ENCODE measurements around the gene CARD19.

The CARD19 gene

GRCh38 chr9:93084471-93084881 lies 11.5 kb upstream of the CARD19 start:
- H3K4me3 ChIP-seq (ENCODE audit: low read length), result no peak overlapping the region
- H3K4me1 ChIP-seq (ENCODE audit: control insufficient read depth, insufficient read depth, low read length), result peaks cover 8% of the 10 kb centered on the region
- no peaks in the 10 kb centered on the region for H3K9me3 ChIP-seq (ENCODE audit: control insufficient read depth, low read length)
- no peaks in the 10 kb centered on the region for H3K36me3 ChIP-seq (ENCODE audit: control insufficient read depth, insufficient read depth, low read length)
- H3K9ac ChIP-seq (ENCODE audit: low read length), result no peak overlapping the region
- H3K27me3 ChIP-seq (ENCODE audit: control insufficient read depth, insufficient read depth, low read length), result no peaks in the 10 kb centered on the region

GRCh38 chr9:93085676-93086075 lies 10.3 kb upstream of the CARD19 start:
- H3K9me3 ChIP-seq (ENCODE audit: control insufficient read depth, low read length), result no peaks in the 10 kb centered on the region
- H3K4me1 ChIP-seq (ENCODE audit: control insufficient read depth, insufficient read depth, low read length), result peaks cover 8% of the 10 kb centered on the region
- no peaks in the 10 kb centered on the region for H3K36me3 ChIP-seq (ENCODE audit: control insufficient read depth, insufficient read depth, low read length)
- H3K27me3 ChIP-seq (ENCODE audit: control insufficient read depth, insufficient read depth, low read length), result no peaks in the 10 kb centered on the region
- H3K9ac ChIP-seq (ENCODE audit: low read length), result no peak overlapping the region
- no peak overlapping the region for H3K4me3 ChIP-seq (ENCODE audit: low read length)

GRCh38 chr9:93086447-93087224 lies 9.4 kb upstream of the CARD19 start:
- H3K36me3 ChIP-seq (ENCODE audit: control insufficient read depth, insufficient read depth, low read length), result no peaks in the 10 kb centered on the region
- H3K27me3 ChIP-seq (ENCODE audit: control insufficient read depth, insufficient read depth, low read length), result no peaks in the 10 kb centered on the region
- H3K4me3 ChIP-seq (ENCODE audit: low read length), result no peak overlapping the region
- H3K4me1 ChIP-seq (ENCODE audit: control insufficient read depth, insufficient read depth, low read length), result peaks cover 8% of the 10 kb centered on the region
- H3K9ac ChIP-seq (ENCODE audit: low read length), result no peak overlapping the region
- no peaks in the 10 kb centered on the region for H3K9me3 ChIP-seq (ENCODE audit: control insufficient read depth, low read length)

GRCh38 chr9:93087971-93088655 lies 7.9 kb upstream of the CARD19 start:
- Histone ChIP-seq H3K4me1 (ENCODE audit: control insufficient read depth, insufficient read depth, low read length) (peaks cover 10% of the 10 kb centered on the region), H3K4me3 (ENCODE audit: low read length) (no peak overlapping the region), H3K9ac (ENCODE audit: low read length) (no peak overlapping the region), H3K9me3 (ENCODE audit: control insufficient read depth, low read length) (no peaks in the 10 kb centered on the region), H3K27me3 (ENCODE audit: control insufficient read depth, insufficient read depth, low read length) (no peaks in the 10 kb centered on the region), H3K36me3 (ENCODE audit: control insufficient read depth, insufficient read depth, low read length) (no peaks in the 10 kb centered on the region)

GRCh38 chr9:93088656-93089015 lies 7.4 kb upstream of the CARD19 start:
- no peaks in the 10 kb centered on the region for H3K36me3 ChIP-seq (ENCODE audit: control insufficient read depth, insufficient read depth, low read length)
- H3K9ac ChIP-seq (ENCODE audit: low read length), result no peak overlapping the region
- H3K4me1 ChIP-seq (ENCODE audit: control insufficient read depth, insufficient read depth, low read length), result peaks cover 15% of the 10 kb centered on the region
- no peaks in the 10 kb centered on the region for H3K27me3 ChIP-seq (ENCODE audit: control insufficient read depth, insufficient read depth, low read length)
- H3K4me3 ChIP-seq (ENCODE audit: low read length), result no peak overlapping the region
- no peaks in the 10 kb centered on the region for H3K9me3 ChIP-seq (ENCODE audit: control insufficient read depth, low read length)

GRCh38 chr9:93089024-93089423 lies 7.0 kb upstream of the CARD19 start:
- Histone ChIP-seq H3K9me3 (ENCODE audit: control insufficient read depth, low read length) (no peaks in the 10 kb centered on the region), H3K27me3 (ENCODE audit: control insufficient read depth, insufficient read depth, low read length) (no peaks in the 10 kb centered on the region), H3K9ac (ENCODE audit: low read length) (no peak overlapping the region), H3K36me3 (ENCODE audit: control insufficient read depth, insufficient read depth, low read length) (no peaks in the 10 kb centered on the region), H3K4me1 (ENCODE audit: control insufficient read depth, insufficient read depth, low read length) (peaks cover 19% of the 10 kb centered on the region), H3K4me3 (ENCODE audit: low read length) (no peak overlapping the region)

GRCh38 chr9:93089481-93089991 lies 6.5 kb upstream of the CARD19 start:
- Histone ChIP-seq H3K9me3 (ENCODE audit: control insufficient read depth, low read length) (no peaks in the 10 kb centered on the region), H3K27me3 (ENCODE audit: control insufficient read depth, insufficient read depth, low read length) (no peaks in the 10 kb centered on the region), H3K36me3 (ENCODE audit: control insufficient read depth, insufficient read depth, low read length) (no peaks in the 10 kb centered on the region), H3K4me1 (ENCODE audit: control insufficient read depth, insufficient read depth, low read length) (peaks cover 21% of the 10 kb centered on the region), H3K4me3 (ENCODE audit: low read length) (no peak overlapping the region), H3K9ac (ENCODE audit: low read length) (no peak overlapping the region)

GRCh38 chr9:93090091-93090655 lies 5.8 kb upstream of the CARD19 start:
- H3K9ac ChIP-seq (ENCODE audit: low read length), result no peak overlapping the region
- H3K27me3 ChIP-seq (ENCODE audit: control insufficient read depth, insufficient read depth, low read length), result no peaks in the 10 kb centered on the region
- no peaks in the 10 kb centered on the region for H3K36me3 ChIP-seq (ENCODE audit: control insufficient read depth, insufficient read depth, low read length)
- H3K4me1 ChIP-seq (ENCODE audit: control insufficient read depth, insufficient read depth, low read length), result peaks cover 27% of the 10 kb centered on the region
- no peaks in the 10 kb centered on the region for H3K9me3 ChIP-seq (ENCODE audit: control insufficient read depth, low read length)
- H3K4me3 ChIP-seq (ENCODE audit: low read length), result no peak overlapping the region

- no peak overlapping the region for H3K4me3 ChIP-seq (ENCODE audit: low read length)
- no peaks in the 10 kb centered on the region for H3K27me3 ChIP-seq (ENCODE audit: control insufficient read depth, insufficient read depth, low read length)
- H3K4me1 ChIP-seq (ENCODE audit: control insufficient read depth, insufficient read depth, low read length), result peaks cover 28% of the 10 kb centered on the region
- H3K9ac ChIP-seq (ENCODE audit: low read length), result no peak overlapping the region
- no peaks in the 10 kb centered on the region for H3K36me3 ChIP-seq (ENCODE audit: control insufficient read depth, insufficient read depth, low read length)
- no peaks in the 10 kb centered on the region for H3K9me3 ChIP-seq (ENCODE audit: control insufficient read depth, low read length)
Observed at GRCh38 chr9:93091056-93091452, 5.0 kb upstream of the CARD19 start.

- Histone ChIP-seq H3K27me3 (ENCODE audit: control insufficient read depth, insufficient read depth, low read length) (no peaks in the 10 kb centered on the region), H3K4me3 (ENCODE audit: low read length) (no peak overlapping the region), H3K9me3 (ENCODE audit: control insufficient read depth, low read length) (no peaks in the 10 kb centered on the region), H3K36me3 (ENCODE audit: control insufficient read depth, insufficient read depth, low read length) (no peaks in the 10 kb centered on the region), H3K4me1 (ENCODE audit: control insufficient read depth, insufficient read depth, low read length) (peaks cover 27% of the 10 kb centered on the region), H3K9ac (ENCODE audit: low read length) (no peak overlapping the region)
Observed at GRCh38 chr9:93091453-93092081, 4.5 kb upstream of the CARD19 start.

GRCh38 chr9:93092251-93092991 lies 3.6 kb upstream of the CARD19 start:
- H3K9me3 ChIP-seq (ENCODE audit: control insufficient read depth, low read length), result no peaks in the 10 kb centered on the region
- H3K36me3 ChIP-seq (ENCODE audit: control insufficient read depth, insufficient read depth, low read length), result no peaks in the 10 kb centered on the region
- no peak overlapping the region for H3K9ac ChIP-seq (ENCODE audit: low read length)
- H3K4me3 ChIP-seq (ENCODE audit: low read length), result no peak overlapping the region
- peaks cover 29% of the 10 kb centered on the region for H3K4me1 ChIP-seq (ENCODE audit: control insufficient read depth, insufficient read depth, low read length)
- H3K27me3 ChIP-seq (ENCODE audit: control insufficient read depth, insufficient read depth, low read length), result no peaks in the 10 kb centered on the region
